ENCODE results near the gene FBH1.

- TF ChIP-seq CTCF (IDR thresholded peaks at IDR 0.05) (no peak), SIN3A (IDR thresholded peaks at IDR 0.05; ENCODE audit: borderline replicate concordance, insufficient read depth, low read depth, low read length) (no peak)
Measured at GRCh38 chr10:5860066-5860465, 30.0 kb upstream of the FBH1 start.
